Pancreas (tissue), 8 donors: ENCODE data around the gene LAMC1. TPM values are rescaled to one million over a fixed set of nuclear protein-coding genes. Genes with fewer than 3 reads are reported as not detected.

ENCODE experiments used
- polyA plus RNA-seq, 2 donors: library from polyadenylated mRNA; stranded (reverse); fragments of 200-250 nt; gene quantifications; one replicate each; pipeline ENCODE4 v1.2.3, GENCODE V29; 2013
- total RNA-seq, 6 donors: library from RNA; stranded (reverse); fragmentation: NEBNext Ultra II Directional in 4 of 6; extraction: Animal tissue kit (Norgen Biotek cat#: 25700) in 4 of 6; gene quantifications; one replicate each; pipeline versions ENCODE4 v1.2.1 to v1.2.4, GENCODE V29; 2021 to 2023
- donor health status: healthy with polysubstance abuse.
- donor health status: DM: no; HTN: no; CAD: no; lungs with moderate emphysema.
- donor health status: DM: no; HTN: no; CAD: no.
- donor health status: Bipolar disorder and iron deficiency.
- donor health status: DM: yes; HTN: yes; CAD: no.
- donor health status: DM: no; HTN: no; CAD: no.
- donor health status: DM: no; HTN: no; CAD: no.
- donor health status: DM: yes; HTN: yes; CAD: no.

Gene LAMC1
- total and polyA plus RNA-seq, 8 donors: 11.2 to 50.1 (median 29.4) TPM

Other genes starting within 250 kb of the LAMC1 start
- 1 to 10 TPM; 1.2 to 9.7 (median 3.3) TPM for gene NPL, start 233.6 kb upstream of the LAMC1 start, total RNA-seq
- 1 to 10 TPM; 2.6 to 2.8 TPM for gene NPL, start 233.6 kb upstream of the LAMC1 start, polyA plus RNA-seq
- gene DHX9, start 184.1 kb upstream of the LAMC1 start, total RNA-seq: 10 to 100 TPM; 39.3 to 71.7 (median 58.9) TPM
- 10 to 100 TPM; 28.5 to 62.1 TPM for gene DHX9, start 184.1 kb upstream of the LAMC1 start, polyA plus RNA-seq
- not detected for gene SHCBP1L, start 70.3 kb upstream of the LAMC1 start, total RNA-seq
- gene SHCBP1L, start 70.3 kb upstream of the LAMC1 start, polyA plus RNA-seq: not detected
- gene LAMC2, start 162.8 kb downstream of the LAMC1 start, total RNA-seq: 10 to 100 TPM in 2 of 6 donors, 1 to 10 TPM in 4; 1.3 to 31.2 (median 2.2) TPM
- gene LAMC2, start 162.8 kb downstream of the LAMC1 start, polyA plus RNA-seq: 1 to 10 TPM; 1.8 to 2.7 TPM